Right cardiac atrium (tissue), 5 donors: ENCODE results near the gene MYOM1. TPM values are rescaled to one million over a fixed set of nuclear protein-coding genes. Genes with fewer than 3 reads are reported as not detected.

Experiments
- ATAC-seq, 2 donors: fragments of 200-7000 bp; cut with Tn5 transposase; one replicate each; pipeline versions ENCODE4 v1.8.0 to v1.9.1; 2020; ENCODE audit warnings: moderate library complexity in 2 of 2, mild to moderate bottlenecking in 1 of 2
- DNase-seq, 3 donors: peaks; one replicate each; pipeline ENCODE4 v3.0.0-alpha.2; 2020
- H3K27ac ChIP-seq: one replicate; pipeline ENCODE4 v1.5.1; 2013; ENCODE audit warnings: mild to moderate bottlenecking, low read length, control low read depth, moderate library complexity
- H3K27me3 ChIP-seq: one replicate; pipeline ENCODE4 v1.6.1; 2013; ENCODE audit not compliant: control insufficient read depth, insufficient read depth
- H3K4me1 ChIP-seq: one replicate; pipeline ENCODE4 v1.6.1; 2013; ENCODE audit warnings: low read length; ENCODE audit not compliant: control insufficient read depth, insufficient read depth
- H3K4me3 ChIP-seq: one replicate; pipeline ENCODE4 v1.5.1; 2013; ENCODE audit warnings: low read length, control low read depth
- H3K9me3 ChIP-seq: one replicate; pipeline ENCODE4 v1.6.1; 2013; ENCODE audit warnings: low read length; ENCODE audit not compliant: control insufficient read depth
- WGBS: extraction: QIAGEN DNeasy Blood & Tissue Kit; methylation state at CpG from one replicate; pipeline ENCODE4 v1.1.7; 2013; 5-methylcytosine and 5-hydroxymethylcytosine counted together
- intact Hi-C, 4 donors: fragments of 100-400 bp; cut with DNase I; formaldehyde crosslinking; loops; one replicate each; pipeline versions ENCODE4 v1.11.0 to v1.14.0; 2022 to 2023
- polyA plus RNA-seq: library from polyadenylated mRNA; stranded (reverse); fragments of 200-250 nt; gene quantifications from one replicate; pipeline ENCODE4 v1.2.3, GENCODE V29; 2013
- total RNA-seq, 4 donors: library from RNA; stranded (reverse); fragmentation: NEBNext Ultra II Directional; extraction: Animal tissue kit (Norgen Biotek cat#: 25700); gene quantifications; one replicate each; pipeline ENCODE4 v1.2.1, GENCODE V29; 2021
- donor health status: healthy with polysubstance abuse.
- donor health status: DM: no; HTN: yes; CAD: no.
- donor health status: DM: no; HTN: no; CAD: no.
- donor health status: DM: no; HTN: yes; CAD: no; lungs with severe emphysema.
- donor health status: DM: yes; HTN: yes; CAD: no.

Gene MYOM1
- total and polyA plus RNA-seq, 5 donors: 177 to 479 (median 337) TPM

- H3K27ac ChIP-seq: peak overlapping the region; percentile 92
- no peaks in the 10 kb centered on the region for H3K27me3 ChIP-seq
- peak overlapping the region; percentile 69 for H3K4me3 ChIP-seq
- no peaks in the 10 kb centered on the region for H3K9me3 ChIP-seq
- DNase-seq (no peak), ATAC-seq (no peak)
- 26% methylated on average over 5 of the region's 5 CpGs for WGBS
- H3K4me1 ChIP-seq: peaks cover 9% of the 10 kb centered on the region
- intact Hi-C loops: no loop called here
Measured at GRCh38 chr18:3260995-3261372, 41.2 kb upstream of the MYOM1 start.

- no peak for ATAC-seq
Measured at GRCh38 chr18:3257627-3258120, 37.9 kb upstream of the MYOM1 start.

GRCh38 chr18:3256693-3257626 is 37.2 kb upstream of the MYOM1 start:
- no peak for ATAC-seq
- WGBS: 44% methylated on average over 5 of the region's 5 CpGs
- Histone ChIP-seq H3K27me3 (no peaks in the 10 kb centered on the region), H3K27ac (peak overlapping the region; percentile 47), H3K4me3 (no peak overlapping the region), H3K4me1 (no peaks in the 10 kb centered on the region), H3K9me3 (no peaks in the 10 kb centered on the region)
- DNase-seq: peak in 1 of 3 donors; percentile 28
- intact Hi-C loops: no loop called here

More at GRCh38 chr18:3257627-3258120, 37.9 kb upstream of the MYOM1 start:
- intact Hi-C loops: no loop called here
- WGBS: 81% methylated on average over 2 of the region's 2 CpGs
- no peak for DNase-seq
- no peaks in the 10 kb centered on the region for H3K27me3 ChIP-seq
- H3K27ac ChIP-seq: peak overlapping the region; percentile 20
- no peak overlapping the region for H3K4me3 ChIP-seq
- H3K9me3 ChIP-seq: no peaks in the 10 kb centered on the region
- no peaks in the 10 kb centered on the region for H3K4me1 ChIP-seq

- 36% methylated on average over 5 of the region's 5 CpGs for WGBS
- no peak for ATAC-seq
Measured at GRCh38 chr18:3255611-3256165, 35.9 kb upstream of the MYOM1 start.

GRCh38 chr18:3254725-3255124 is 35.0 kb upstream of the MYOM1 start:
- Histone ChIP-seq H3K27me3 (no peaks in the 10 kb centered on the region), H3K9me3 (no peaks in the 10 kb centered on the region), H3K27ac (no peak overlapping the region), H3K4me3 (peak overlapping the region; percentile 26), H3K4me1 (no peaks in the 10 kb centered on the region)
- 73% methylated on average over 4 of the region's 4 CpGs for WGBS
- ATAC-seq (no peak), DNase-seq (peak in 1 of 3 donors; percentile 11)
- intact Hi-C loops: no loop called here

More at GRCh38 chr18:3255611-3256165, 35.9 kb upstream of the MYOM1 start:
- Histone ChIP-seq H3K9me3 (no peaks in the 10 kb centered on the region), H3K4me1 (no peaks in the 10 kb centered on the region), H3K27ac (peak overlapping the region; percentile 75), H3K4me3 (peak overlapping the region; percentile 26), H3K27me3 (no peaks in the 10 kb centered on the region)
- intact Hi-C loops: no loop called here
- no peak for DNase-seq

GRCh38 chr18:3252843-3253242 is 33.1 kb upstream of the MYOM1 start:
- intact Hi-C loops: no loop called here
- Histone ChIP-seq H3K27me3 (no peaks in the 10 kb centered on the region), H3K4me1 (peaks cover 4% of the 10 kb centered on the region), H3K4me3 (peak overlapping the region; percentile 26), H3K27ac (peak overlapping the region; percentile 92), H3K9me3 (no peaks in the 10 kb centered on the region)
- DNase-seq (no peak), ATAC-seq (no peak)
- 83% methylated on average over 1 of the region's 1 CpG for WGBS

- DNase-seq: no peak
- H3K27ac ChIP-seq: peak overlapping the region; percentile 65
- peak overlapping the region; percentile 26 for H3K4me3 ChIP-seq
- WGBS: 31% methylated on average over 3 of the region's 3 CpGs
- H3K27me3 ChIP-seq: no peaks in the 10 kb centered on the region
- H3K9me3 ChIP-seq: no peaks in the 10 kb centered on the region
- intact Hi-C loops: no loop called here
- peaks cover 4% of the 10 kb centered on the region for H3K4me1 ChIP-seq
- ATAC-seq: no peak
Measured at GRCh38 chr18:3251963-3252277, 32.2 kb upstream of the MYOM1 start.

GRCh38 chr18:3251249-3251962 is 31.6 kb upstream of the MYOM1 start:
- Histone ChIP-seq H3K4me1 (peaks cover 4% of the 10 kb centered on the region), H3K27ac (no peak overlapping the region), H3K9me3 (no peaks in the 10 kb centered on the region), H3K4me3 (peak overlapping the region; percentile 26), H3K27me3 (no peaks in the 10 kb centered on the region)
- DNase-seq (peak in 1 of 3 donors; percentile 6), ATAC-seq (no peak)
- WGBS: 27% methylated on average over 8 of the region's 8 CpGs
- intact Hi-C loops: no loop called here

GRCh38 chr18:3250237-3251107 is 30.7 kb upstream of the MYOM1 start:
- H3K9me3 ChIP-seq: no peaks in the 10 kb centered on the region
- no peak for ATAC-seq

GRCh38 chr18:3248658-3249359 is 29.0 kb upstream of the MYOM1 start:
- DNase-seq (no peak), ATAC-seq (no peak)

More at GRCh38 chr18:3250237-3251107, 30.7 kb upstream of the MYOM1 start:
- 22% methylated on average over 6 of the region's 6 CpGs for WGBS
- Histone ChIP-seq H3K4me1 (peaks cover 4% of the 10 kb centered on the region), H3K4me3 (peak overlapping the region; percentile 86), H3K27ac (peak overlapping the region; percentile 47), H3K27me3 (no peaks in the 10 kb centered on the region)
- no peak for DNase-seq
- intact Hi-C loops: no loop called here

More at GRCh38 chr18:3248658-3249359, 29.0 kb upstream of the MYOM1 start:
- 4% methylated on average over 9 of the region's 9 CpGs for WGBS
- intact Hi-C loops: loop anchor here (5.0 to 10.0 kb wide), 6 partner anchors 54 to 317 kb away; no protein-coding TSS in a partner anchor
- peak overlapping the region; percentile 97 for H3K27ac ChIP-seq
- H3K4me3 ChIP-seq: peak overlapping the region; percentile 86
- peaks cover 6% of the 10 kb centered on the region for H3K4me1 ChIP-seq
- H3K9me3 ChIP-seq: no peaks in the 10 kb centered on the region
- H3K27me3 ChIP-seq: no peaks in the 10 kb centered on the region
